ENCODE measurements around the gene FAF1. TPM values are rescaled to one million over a fixed set of nuclear protein-coding genes. Genes with fewer than 3 reads are reported as not detected.

Gene FAF1
- total and polyA plus RNA-seq, 2 of the 8 experiments (the other 6 are each of a cell fraction or from before 2014, with no cell fraction given): 10.8 to 65.9 TPM

DNA sequence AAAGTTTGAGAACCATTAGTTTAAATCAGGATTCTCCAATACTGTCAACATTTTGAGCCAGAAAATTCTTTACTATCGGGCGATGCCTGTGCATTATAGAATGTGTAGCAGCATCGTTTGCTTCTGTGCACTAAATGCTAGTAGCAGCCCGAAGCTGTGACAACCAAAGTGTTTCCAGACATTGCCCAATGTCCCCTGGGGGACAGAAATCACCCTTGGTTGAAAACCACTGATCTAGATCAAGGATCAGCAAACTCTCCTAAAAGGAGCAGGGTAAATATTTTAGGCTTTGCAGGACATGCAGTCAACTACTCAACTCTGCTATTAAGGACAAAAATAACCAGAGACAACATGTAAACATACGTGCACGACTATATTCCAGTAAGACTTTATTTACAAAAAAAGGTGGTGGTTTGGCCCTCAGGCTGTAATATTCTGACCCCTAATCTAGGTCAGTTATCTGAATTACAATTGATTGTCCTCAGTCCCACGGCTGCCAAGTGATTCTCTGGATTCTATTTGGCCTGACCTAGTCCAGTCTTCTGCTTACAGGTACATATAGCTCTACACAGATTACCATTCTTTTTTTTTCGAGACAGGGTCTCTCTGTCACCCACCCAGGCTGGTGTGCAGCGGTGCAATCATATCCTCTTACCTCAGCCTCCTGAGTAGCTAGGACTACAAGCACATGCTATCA, 10.6 kb downstream of the FAF1 start:
- POLR2A ChIA-PET (ENCODE audit: partially characterized antibody): interaction anchor here (1.5 kb wide), 1 partner anchor 9 kb away, joined by 5 read pairs; no protein-coding TSS in a partner anchor
- H3K4me1 ChIP-seq (replicated peaks in 1 of 4; ENCODE audit: control insufficient read depth in 3 of 4, insufficient read depth in 4 of 4, low read length in 3 of 4): no peaks in the 10 kb centered on the region
- no peak overlapping the region for H3K9ac ChIP-seq (replicated peaks in 1 of 4; ENCODE audit: extremely low read depth in 1 of 4, low read depth in 3 of 4, low read length in 3 of 4)
- 87% methylated on average over 9 of the region's 9 CpGs; no CpG with 5 or more reads in 1 of the 2 experiments for WGBS, 2 experiments (ENCODE audit: extremely low coverage in 1 of 2, insufficient coverage in 1 of 2, insufficient read length in 1 of 2, insufficient replicate concordance in 2 of 2, low coverage in 1 of 2, low lambda C conversion rate in 2 of 2, missing lambda C conversion rate in 1 of 2)
- CTCF ChIA-PET (ENCODE audit: partially characterized antibody): interaction anchor here (0.6 to 1.9 kb wide), 8 partner anchors 8 to 478 kb away, joined by 3 to 6 read pairs (median 3); partner anchors contain the start of gene CDKN2C
- H2BK5ac ChIP-seq (ENCODE audit: low read depth, low read length): no peak overlapping the region
- H4K20me1 ChIP-seq (replicated peaks in 1 of 2; ENCODE audit: control insufficient read depth in 1 of 2, insufficient read depth in 2 of 2, low read length in 2 of 2): peaks cover 4 to 6% of the 10 kb centered on the region in 2 experiments
- no peak overlapping the region for H2BK120ac ChIP-seq (replicated peaks; ENCODE audit: low read depth, low read length)
- H3K27me3 ChIP-seq (replicated peaks in 1 of 4; ENCODE audit: control insufficient read depth in 3 of 4, extremely low read depth in 1 of 4, insufficient read depth in 3 of 4, low read length in 3 of 4): peaks cover 0 to 1% (median 0%) of the 10 kb centered on the region in 4 experiments; a peak in 1 of 7 replicates
- DNase-seq (ENCODE audit: low read depth in 1 of 2, low spot score in 2 of 2) (no peak), FAIRE-seq (no peak)
- H2AK5ac ChIP-seq (ENCODE audit: low read depth, low read length): no peak overlapping the region
- H3K9me3 ChIP-seq (ENCODE audit: insufficient read depth in 2 of 2, low read depth in 1 of 2, low read length in 1 of 2): peaks cover 0 to 5% of the 10 kb centered on the region in 2 experiments; a peak in 1 of 4 replicates
- no peaks in the 10 kb centered on the region for H3K36me3 ChIP-seq (ENCODE audit: control insufficient read depth in 2 of 4, insufficient read depth in 4 of 4, low read length in 3 of 4)
- no peaks in the 10 kb centered on the region for H3K23me2 ChIP-seq (ENCODE audit: low read depth, low read length)
- no peak overlapping the region for H2BK15ac ChIP-seq (ENCODE audit: low read length)
- peaks cover 8% of the 10 kb centered on the region; the same call in 1 of the 2 replicates for H3K79me1 ChIP-seq (ENCODE audit: low read depth, low read length)
- H4K5ac ChIP-seq (ENCODE audit: insufficient read length, low read depth, low read length): no peak overlapping the region
- no peak overlapping the region for H3K4ac ChIP-seq (replicated peaks; ENCODE audit: insufficient read length, low read depth, low read length)
- peaks cover 4 to 75% of the 10 kb centered on the region in 2 experiments for H3K79me2 ChIP-seq (ENCODE audit: control insufficient read depth in 1 of 2, insufficient read depth in 2 of 2, low read length in 2 of 2)
- no peak overlapping the region for H3K27ac ChIP-seq (ENCODE audit: low read depth, low read length)
- H3K23ac ChIP-seq (ENCODE audit: insufficient read length): no peak overlapping the region
- H2BK20ac ChIP-seq (ENCODE audit: low read length): no peak overlapping the region
- H3K14ac ChIP-seq (ENCODE audit: insufficient read length): no peak overlapping the region
- no peak overlapping the region for H3K4me3 ChIP-seq (ENCODE audit: extremely low read depth in 1 of 4, insufficient read depth in 2 of 4, low read depth in 3 of 4, low read length in 4 of 4)
- H2AFZ ChIP-seq (ENCODE audit: low read length): no peak overlapping the region
- no peak overlapping the region for H2BK12ac ChIP-seq (ENCODE audit: low read depth, low read length)
- no peak overlapping the region for H4K91ac ChIP-seq (replicated peaks; ENCODE audit: insufficient read length, low read length)
- H3K56ac ChIP-seq (replicated peaks; ENCODE audit: insufficient read length, low read depth, low read length): no peak overlapping the region
- H3K18ac ChIP-seq (ENCODE audit: extremely low read depth, low read length): no peak overlapping the region
- no peak overlapping the region for H3K4me2 ChIP-seq (ENCODE audit: insufficient read depth in 1 of 2, low read depth in 2 of 2, low read length in 2 of 2)
- H4K8ac ChIP-seq (ENCODE audit: extremely low read depth, insufficient read depth, low read length): no peak overlapping the region
- no peak for TF ChIP-seq RXRA (IDR thresholded peaks at IDR 0.05; ENCODE audit: insufficient read depth, low read depth, low read length)
- TF ChIP-seq CREB1 (IDR thresholded peaks at IDR 0.05): no peak
- TF ChIP-seq, protein P1, sequence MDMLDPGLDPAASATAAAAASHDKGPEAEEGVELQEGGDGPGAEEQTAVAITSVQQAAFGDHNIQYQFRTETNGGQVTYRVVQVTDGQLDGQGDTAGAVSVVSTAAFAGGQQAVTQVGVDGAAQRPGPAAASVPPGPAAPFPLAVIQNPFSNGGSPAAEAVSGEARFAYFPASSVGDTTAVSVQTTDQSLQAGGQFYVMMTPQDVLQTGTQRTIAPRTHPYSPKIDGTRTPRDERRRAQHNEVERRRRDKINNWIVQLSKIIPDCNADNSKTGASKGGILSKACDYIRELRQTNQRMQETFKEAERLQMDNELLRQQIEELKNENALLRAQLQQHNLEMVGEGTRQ (IDR thresholded peaks at IDR 0.05; ENCODE audit: low read length): no peak
- no peak for TF ChIP-seq ZNF274 (IDR thresholded peaks at IDR 0.05; ENCODE audit: borderline replicate concordance, extremely low read depth, low read length)
- no peak for TF ChIP-seq CBX8 (IDR thresholded peaks at IDR 0.05; ENCODE audit: borderline replicate concordance, low read depth, low read length)
- TF ChIP-seq, protein P2, sequence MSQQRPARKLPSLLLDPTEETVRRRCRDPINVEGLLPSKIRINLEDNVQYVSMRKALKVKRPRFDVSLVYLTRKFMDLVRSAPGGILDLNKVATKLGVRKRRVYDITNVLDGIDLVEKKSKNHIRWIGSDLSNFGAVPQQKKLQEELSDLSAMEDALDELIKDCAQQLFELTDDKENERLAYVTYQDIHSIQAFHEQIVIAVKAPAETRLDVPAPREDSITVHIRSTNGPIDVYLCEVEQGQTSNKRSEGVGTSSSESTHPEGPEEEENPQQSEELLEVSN (IDR thresholded peaks at IDR 0.05): no peak
- no peak for TF ChIP-seq POU5F1 (IDR thresholded peaks at IDR 0.05; ENCODE audit: low read depth, low read length)
- no peak for TF ChIP-seq TBP (IDR thresholded peaks at IDR 0.05; ENCODE audit: low read depth, low read length)

All from H1 (cell line).